Measurements from ENCODE around the gene C13orf46. TPM values are rescaled to one million over a fixed set of nuclear protein-coding genes. Genes with fewer than 3 reads are reported as not detected.

Gene C13orf46
- total RNA-seq, 4 donors from 2014 or later = 0.31 to 6.6 (median 5.9) TPM; not detected in 1

DNA sequence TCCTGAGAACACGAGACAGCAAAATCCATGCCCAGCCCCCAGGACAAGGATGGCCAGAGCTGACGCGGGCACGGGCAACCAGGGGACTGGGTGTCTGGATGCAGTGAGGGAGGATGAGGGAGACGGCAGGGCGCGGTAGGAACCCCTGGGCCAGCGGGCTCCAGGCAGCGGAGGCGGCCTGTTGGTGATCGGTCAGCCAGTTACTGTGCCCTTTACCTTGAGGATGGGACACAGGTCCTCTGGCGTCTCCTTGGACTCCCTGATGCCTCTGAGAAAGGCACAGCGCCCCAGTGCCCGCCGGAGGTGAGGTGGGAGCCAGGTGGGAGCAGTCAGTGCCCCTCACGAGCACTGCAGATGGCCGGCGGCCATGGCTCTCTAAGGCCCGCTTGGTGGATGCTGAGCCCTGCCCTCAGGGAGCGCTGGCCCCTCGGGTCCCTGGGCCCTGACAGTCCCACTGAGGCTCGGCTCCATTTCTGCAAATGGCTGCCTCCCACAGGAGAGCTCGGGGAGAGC, 31.2 kb downstream of the C13orf46 start:
- peaks cover 0 to 30% (median 0%) of the 10 kb centered on the region in 3 donors for H3K4me1 ChIP-seq
- H3K27me3 ChIP-seq = peaks cover 4% of the 10 kb centered on the region
- WGBS, 2 donors (ENCODE audit: low coverage in 1 of 2) = no CpG with 5 or more reads among the region's 23 CpGs
- no peaks in the 10 kb centered on the region for H3K9me3 ChIP-seq
- ATAC-seq = no peak
- no peaks in the 10 kb centered on the region for H3K36me3 ChIP-seq
- H3K27ac ChIP-seq = no peak overlapping the region
- H3K4me3 ChIP-seq = no peak overlapping the region
- TF ChIP-seq POLR2AphosphoS5 (IDR thresholded peaks at IDR 0.05) (no peak), EP300 (IDR thresholded peaks at IDR 0.05) (no peak), POLR2A (IDR thresholded peaks at IDR 0.05) (no peak)
- TF ChIP-seq, protein P1, sequence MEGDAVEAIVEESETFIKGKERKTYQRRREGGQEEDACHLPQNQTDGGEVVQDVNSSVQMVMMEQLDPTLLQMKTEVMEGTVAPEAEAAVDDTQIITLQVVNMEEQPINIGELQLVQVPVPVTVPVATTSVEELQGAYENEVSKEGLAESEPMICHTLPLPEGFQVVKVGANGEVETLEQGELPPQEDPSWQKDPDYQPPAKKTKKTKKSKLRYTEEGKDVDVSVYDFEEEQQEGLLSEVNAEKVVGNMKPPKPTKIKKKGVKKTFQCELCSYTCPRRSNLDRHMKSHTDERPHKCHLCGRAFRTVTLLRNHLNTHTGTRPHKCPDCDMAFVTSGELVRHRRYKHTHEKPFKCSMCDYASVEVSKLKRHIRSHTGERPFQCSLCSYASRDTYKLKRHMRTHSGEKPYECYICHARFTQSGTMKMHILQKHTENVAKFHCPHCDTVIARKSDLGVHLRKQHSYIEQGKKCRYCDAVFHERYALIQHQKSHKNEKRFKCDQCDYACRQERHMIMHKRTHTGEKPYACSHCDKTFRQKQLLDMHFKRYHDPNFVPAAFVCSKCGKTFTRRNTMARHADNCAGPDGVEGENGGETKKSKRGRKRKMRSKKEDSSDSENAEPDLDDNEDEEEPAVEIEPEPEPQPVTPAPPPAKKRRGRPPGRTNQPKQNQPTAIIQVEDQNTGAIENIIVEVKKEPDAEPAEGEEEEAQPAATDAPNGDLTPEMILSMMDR (IDR thresholded peaks at IDR 0.05) = no peak

DNA sequence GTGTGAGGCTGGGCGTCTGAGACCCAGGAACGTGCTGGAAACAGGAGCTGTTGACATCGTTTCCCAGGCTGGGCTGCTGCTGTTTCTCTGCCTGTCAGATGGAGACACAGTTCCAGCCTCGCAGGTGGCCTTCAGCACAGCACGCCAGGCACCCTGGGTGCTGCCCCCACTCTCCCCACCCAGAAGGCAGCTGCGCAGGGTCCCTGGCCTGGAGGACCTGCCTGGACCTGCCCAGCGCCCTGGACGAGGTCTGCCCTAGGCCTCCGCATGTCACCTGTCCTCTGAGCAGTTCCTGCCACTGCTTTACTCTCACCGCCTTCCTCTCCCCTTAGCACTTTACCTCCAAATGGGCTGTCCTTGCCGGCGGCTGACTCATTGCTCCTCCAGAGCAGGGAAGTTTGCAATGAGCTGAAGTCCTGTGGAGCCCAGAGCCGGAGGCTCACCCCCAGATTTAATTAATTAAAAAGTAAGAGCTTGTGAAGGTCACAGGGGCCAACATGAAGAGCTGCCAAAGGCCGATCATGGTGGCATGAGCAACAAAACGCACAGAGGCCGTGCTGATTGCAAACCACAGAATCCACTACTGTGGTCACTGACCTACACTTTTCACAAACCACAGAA, 32.2 kb downstream of the C13orf46 start:
- no CpG with 5 or more reads among the region's 16 CpGs for WGBS, 2 donors (ENCODE audit: low coverage in 1 of 2)
- no peak for ATAC-seq
- Histone ChIP-seq H3K36me3 (no peaks in the 10 kb centered on the region), H3K27ac (no peak overlapping the region), H3K9me3 (no peaks in the 10 kb centered on the region), H3K4me3 (no peak overlapping the region), H3K4me1 (peaks cover 0 to 24% (median 0%) of the 10 kb centered on the region in 3 donors), H3K27me3 (peaks cover 4% of the 10 kb centered on the region)
- TF ChIP-seq POLR2A (IDR thresholded peaks at IDR 0.05) (no peak), POLR2AphosphoS5 (IDR thresholded peaks at IDR 0.05) (no peak)
- TF ChIP-seq, protein P1 (IDR thresholded peaks at IDR 0.05) = no peak

- WGBS, 2 donors (ENCODE audit: low coverage in 1 of 2) = no CpG with 5 or more reads among the region's 16 CpGs
- Histone ChIP-seq H3K4me1 (peaks cover 0 to 29% (median 6%) of the 10 kb centered on the region in 3 donors), H3K9me3 (no peaks in the 10 kb centered on the region), H3K4me3 (no peak overlapping the region), H3K27me3 (peaks cover 4% of the 10 kb centered on the region), H3K27ac (no peak overlapping the region), H3K36me3 (no peaks in the 10 kb centered on the region)
- TF ChIP-seq, protein P1 (IDR thresholded peaks at IDR 0.05) = no peak
- TF ChIP-seq POLR2AphosphoS5 (IDR thresholded peaks at IDR 0.05) (no peak), POLR2A (IDR thresholded peaks at IDR 0.05) (no peak), EP300 (IDR thresholded peaks at IDR 0.05) (no peak)
- no peak for ATAC-seq
These were observed 34.0 kb downstream of the C13orf46 start for GRCh38 chr13:113939944-113940297.

- Histone ChIP-seq H3K27ac (peak overlapping the region in 1 of 4 donors; percentile 41), H3K9me3 (no peaks in the 10 kb centered on the region), H3K4me1 (peaks cover 0 to 34% (median 7%) of the 10 kb centered on the region in 3 donors), H3K36me3 (no peaks in the 10 kb centered on the region), H3K4me3 (no peak overlapping the region), H3K27me3 (peaks cover 4% of the 10 kb centered on the region)
- no peak for ATAC-seq
- TF ChIP-seq POLR2A (IDR thresholded peaks at IDR 0.05) = no peak
- WGBS, 2 donors (ENCODE audit: low coverage in 1 of 2) = 66 to 73% methylated on average over 4 to 6 of the region's 28 CpGs
These were observed 34.5 kb downstream of the C13orf46 start for GRCh38 chr13:113939129-113939943.

DNA sequence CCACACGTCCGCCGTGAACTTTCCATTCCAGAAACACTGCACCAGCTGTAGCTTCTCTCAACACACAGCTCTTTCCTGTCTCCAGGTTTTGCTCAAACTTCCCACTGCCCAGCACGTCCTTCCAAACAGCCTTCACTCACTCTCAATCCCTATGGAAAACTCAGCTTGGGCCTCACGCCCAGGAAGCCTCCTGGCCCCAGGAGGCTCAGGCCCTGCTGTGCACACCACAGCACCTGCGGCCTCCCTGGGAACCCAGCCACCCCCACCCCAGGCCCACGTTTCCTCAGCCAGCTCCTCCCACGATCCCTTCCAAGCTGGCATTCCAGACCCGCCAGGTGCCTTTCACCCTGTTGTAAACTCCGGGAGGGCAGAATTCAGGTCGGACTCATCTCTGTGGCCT, 35.2 kb downstream of the C13orf46 start:
- H3K9me3 ChIP-seq = no peaks in the 10 kb centered on the region
- TF ChIP-seq POLR2A (IDR thresholded peaks at IDR 0.05) (no peak), EP300 (IDR thresholded peaks at IDR 0.05) (no peak), POLR2AphosphoS5 (IDR thresholded peaks at IDR 0.05) (no peak)
- TF ChIP-seq, protein P1 (IDR thresholded peaks at IDR 0.05) = no peak
- peaks cover 4% of the 10 kb centered on the region for H3K27me3 ChIP-seq
- no peaks in the 10 kb centered on the region for H3K36me3 ChIP-seq
- peaks cover 0 to 34% (median 7%) of the 10 kb centered on the region in 3 donors for H3K4me1 ChIP-seq
- no peak for ATAC-seq
- 33 to 47% methylated on average over 3 of the region's 11 CpGs for WGBS, 2 donors (ENCODE audit: low coverage in 1 of 2)
- peak overlapping the region in 1 of 4 donors; percentile 41 for H3K27ac ChIP-seq
- H3K4me3 ChIP-seq = no peak overlapping the region

All from gastroesophageal sphincter (tissue), 4 donors.